ENCODE data around the gene SERGEF. TPM values are rescaled to one million over a fixed set of nuclear protein-coding genes. Genes with fewer than 3 reads are reported as not detected.

The SERGEF gene
- total RNA-seq, 1 experiment from 2014 or later: 31.7 TPM

- peak; percentile 83 for DNase-seq (ENCODE audit: low read depth)
These were observed 225.9 kb downstream of the SERGEF start for GRCh38 chr11:17786824-17787525.

DNA sequence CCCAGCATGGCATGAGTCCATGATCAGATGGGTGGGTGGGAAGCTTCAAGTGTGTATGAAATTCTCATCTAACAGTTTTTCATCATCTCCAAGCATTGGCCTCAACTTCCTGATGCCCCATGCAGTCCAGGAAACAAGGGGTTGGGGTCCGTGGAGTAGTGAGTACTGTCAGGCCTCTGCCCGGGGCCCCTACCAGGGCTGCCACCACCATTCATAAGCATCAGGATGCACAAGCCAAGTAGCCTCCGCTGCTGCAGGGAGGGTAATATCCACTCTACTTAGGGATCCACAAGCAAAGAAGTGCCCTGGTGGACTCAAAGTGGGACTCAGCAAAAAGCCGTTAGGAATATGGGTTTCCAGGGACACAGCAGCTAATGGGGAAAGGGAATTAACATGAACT is 229.0 kb downstream of the SERGEF start:
- DNase-seq (ENCODE audit: low read depth): no peak

DNA sequence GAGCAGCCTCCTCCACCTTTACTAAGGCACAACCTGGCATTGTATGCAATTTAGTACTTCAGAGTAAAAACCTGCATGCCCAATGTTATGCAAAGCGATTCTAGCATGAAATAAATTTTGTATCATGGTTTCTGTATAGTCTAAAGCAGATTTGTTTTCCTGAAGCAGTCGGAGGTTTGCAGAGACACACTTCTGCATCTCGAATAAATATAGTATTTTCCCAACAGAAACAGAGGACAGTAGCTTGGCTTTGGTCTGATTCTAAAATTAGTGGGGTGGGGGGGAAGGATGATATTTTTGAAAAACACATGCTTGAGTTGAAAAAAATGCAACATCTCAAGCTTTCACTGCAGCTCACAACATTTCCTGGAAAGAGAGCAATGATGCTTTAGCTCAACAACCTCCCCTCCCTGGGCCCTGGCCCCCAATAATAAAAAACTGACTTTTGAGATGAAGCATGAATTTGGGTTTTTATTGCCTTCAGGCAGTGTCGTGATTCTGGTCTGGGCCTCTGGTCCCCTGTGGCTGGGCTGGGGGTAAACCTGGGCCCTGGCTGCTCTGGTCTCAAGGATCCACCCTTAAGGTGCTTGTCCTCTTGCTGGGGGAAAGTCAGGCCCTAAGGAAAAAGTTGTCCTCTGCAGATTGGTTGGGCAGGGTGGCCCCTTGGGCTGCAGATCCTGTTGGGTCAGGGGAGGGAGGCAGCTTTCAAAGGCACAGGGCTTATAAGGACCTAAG is 230.1 kb downstream of the SERGEF start:
- DNase-seq (ENCODE audit: low read depth): no peak

DNA sequence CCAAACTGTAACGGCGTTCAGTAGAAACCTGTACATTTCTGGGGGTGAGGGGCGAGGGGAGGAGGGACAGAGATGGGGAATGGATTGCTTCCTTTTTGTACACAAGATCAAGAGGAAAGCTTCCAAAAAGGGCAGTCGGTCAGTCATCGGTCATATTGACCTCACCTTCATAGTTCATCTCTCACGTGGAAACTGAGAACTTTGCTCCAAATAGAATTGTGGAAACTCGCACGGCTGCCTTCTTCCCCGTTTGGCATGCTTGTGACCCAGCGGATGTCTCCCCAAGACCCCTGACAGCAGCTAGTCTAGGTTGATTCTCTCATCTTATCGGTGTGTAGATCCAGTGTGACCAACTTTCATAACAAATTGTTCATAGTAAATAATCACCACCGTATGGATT is 230.7 kb downstream of the SERGEF start:
- no peak for DNase-seq (ENCODE audit: low read depth)

- DNase-seq (ENCODE audit: low read depth): no peak
These were observed 231.2 kb downstream of the SERGEF start for GRCh38 chr11:17781626-17782025.

DNA sequence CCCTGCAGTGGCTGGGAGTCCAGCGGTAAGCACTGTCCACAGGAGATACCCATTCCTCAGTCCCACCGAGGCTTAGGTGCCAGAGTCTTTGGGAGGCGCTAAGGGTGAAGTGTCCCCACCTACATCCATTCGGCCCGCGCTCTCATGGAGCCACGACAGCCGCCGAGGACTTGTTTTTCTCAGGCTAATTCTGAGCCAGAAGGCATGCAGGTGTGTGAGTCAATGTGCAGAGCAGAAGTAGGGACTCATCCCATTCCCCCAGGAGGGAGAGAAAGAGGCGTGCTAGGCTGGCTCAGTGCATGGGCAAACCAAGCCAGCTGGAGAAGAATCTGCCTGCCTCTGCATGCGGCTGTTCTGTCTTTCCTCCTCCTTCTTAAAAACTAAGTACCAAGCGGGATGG is 231.6 kb downstream of the SERGEF start:
- no peak for DNase-seq (ENCODE audit: low read depth)

- no peak for DNase-seq (ENCODE audit: low read depth)
These were observed 232.2 kb downstream of the SERGEF start for GRCh38 chr11:17780668-17781067.

DNA sequence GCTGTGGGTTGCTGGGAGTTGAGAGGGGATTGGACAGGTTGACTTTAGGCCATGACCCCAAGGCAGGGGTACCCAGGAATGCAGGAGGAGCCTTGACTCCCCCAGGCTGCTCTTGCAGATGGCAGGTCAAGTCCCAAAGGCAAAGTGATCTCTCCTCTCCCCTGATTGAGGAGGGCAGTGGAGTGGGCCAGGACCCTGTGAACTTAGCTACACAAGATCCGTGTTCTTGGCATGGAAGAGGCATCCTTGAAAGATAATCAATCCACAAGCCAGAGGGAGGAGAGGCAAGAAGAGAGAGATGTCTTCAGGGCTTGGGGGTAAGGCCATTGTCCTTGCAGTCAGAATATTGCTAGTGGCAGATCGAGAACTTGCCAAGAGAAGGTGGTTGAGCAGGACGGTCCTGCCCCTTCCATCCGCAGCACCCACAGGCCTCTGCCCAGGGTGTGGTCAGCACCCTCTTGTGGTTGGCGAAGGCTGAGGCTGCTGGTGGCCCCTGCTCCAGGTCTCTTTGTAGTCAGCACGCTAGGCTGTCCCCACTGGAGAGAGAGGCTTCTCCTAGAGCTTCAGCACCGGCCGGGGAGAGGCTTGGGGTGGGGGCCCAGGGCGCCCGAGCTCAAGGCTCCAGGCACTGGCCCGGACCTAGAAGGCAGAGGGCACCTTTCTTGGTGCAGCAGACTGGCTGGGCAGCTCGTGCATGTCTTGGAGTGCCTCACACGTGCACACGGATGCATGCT is 232.8 kb downstream of the SERGEF start:
- no peak for DNase-seq (ENCODE audit: low read depth)

- DNase-seq (ENCODE audit: low read depth): no peak
These were observed 233.6 kb downstream of the SERGEF start for GRCh38 chr11:17778956-17779860.

DNA sequence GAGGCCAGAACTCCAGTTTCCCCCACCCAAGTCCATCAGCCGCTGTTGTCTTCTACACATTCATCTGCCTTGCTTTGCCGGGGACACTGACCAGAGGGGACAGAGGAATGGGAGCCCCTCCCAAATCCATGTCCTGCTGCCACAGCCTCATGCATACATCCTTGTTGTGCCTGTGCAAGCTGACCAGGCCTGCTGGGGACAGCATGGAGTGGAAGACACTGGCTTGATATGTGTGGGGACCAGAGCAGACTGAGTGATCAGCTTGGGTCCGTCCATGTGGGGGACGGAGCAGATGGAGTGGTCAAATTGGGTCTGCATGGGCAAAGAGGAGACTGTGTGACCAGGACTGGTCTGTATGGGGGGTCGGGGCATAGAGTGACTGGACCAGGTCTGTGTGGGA is 234.5 kb downstream of the SERGEF start:
- no peak for DNase-seq (ENCODE audit: low read depth)

DNA sequence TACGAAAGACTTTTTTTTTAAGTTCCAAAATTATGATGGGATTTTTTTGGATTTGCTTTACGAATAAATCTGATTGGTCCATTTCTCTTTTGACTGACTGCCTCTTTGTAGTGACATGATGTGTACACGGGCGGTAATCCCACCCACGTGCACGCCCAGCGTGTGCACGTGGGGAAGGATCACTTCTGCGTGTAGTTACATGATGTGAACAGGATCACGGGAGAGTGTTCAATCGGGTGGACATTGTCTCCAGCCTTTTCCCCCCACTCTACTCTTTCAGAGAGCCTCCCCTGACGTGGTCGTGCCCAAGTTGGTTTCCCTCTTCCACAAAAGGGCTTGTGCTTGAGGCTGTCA is 235.1 kb downstream of the SERGEF start:
- DNase-seq (ENCODE audit: low read depth): no peak

DNA sequence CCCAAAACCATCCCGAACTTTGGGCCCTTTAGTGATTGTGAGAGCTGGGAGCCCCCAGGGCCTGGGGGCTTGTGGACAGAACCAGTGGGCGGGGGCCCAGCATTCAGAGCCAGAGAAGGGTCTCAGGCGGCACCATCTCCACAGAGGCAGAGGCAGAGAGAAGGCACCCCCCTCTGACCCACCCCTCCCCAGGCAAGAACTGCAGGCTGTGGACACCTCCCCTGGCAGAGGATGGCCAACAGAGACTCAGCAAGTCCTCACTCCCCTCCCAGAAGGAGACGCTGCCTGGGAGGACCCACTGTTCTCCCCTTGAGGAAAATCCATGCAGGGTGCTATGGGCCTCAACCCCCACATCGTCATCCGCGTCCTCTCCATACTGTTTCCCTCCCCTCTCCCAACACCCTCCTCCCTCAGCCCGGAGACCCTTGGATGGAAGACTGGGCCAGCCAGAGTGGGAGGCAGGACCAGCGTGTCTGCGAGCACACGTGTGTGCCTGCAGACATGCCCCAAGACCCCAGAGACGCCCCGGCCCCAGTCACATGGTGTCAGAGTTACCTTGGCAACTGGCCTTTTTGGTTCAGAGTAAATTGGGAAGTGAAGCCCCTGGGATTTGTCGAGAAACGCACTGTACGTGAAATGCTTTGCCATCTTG is 235.6 kb downstream of the SERGEF start:
- DNase-seq (ENCODE audit: low read depth): no peak

- no peak for DNase-seq (ENCODE audit: low read depth)
These were observed 236.5 kb downstream of the SERGEF start for GRCh38 chr11:17776212-17776875.

DNA sequence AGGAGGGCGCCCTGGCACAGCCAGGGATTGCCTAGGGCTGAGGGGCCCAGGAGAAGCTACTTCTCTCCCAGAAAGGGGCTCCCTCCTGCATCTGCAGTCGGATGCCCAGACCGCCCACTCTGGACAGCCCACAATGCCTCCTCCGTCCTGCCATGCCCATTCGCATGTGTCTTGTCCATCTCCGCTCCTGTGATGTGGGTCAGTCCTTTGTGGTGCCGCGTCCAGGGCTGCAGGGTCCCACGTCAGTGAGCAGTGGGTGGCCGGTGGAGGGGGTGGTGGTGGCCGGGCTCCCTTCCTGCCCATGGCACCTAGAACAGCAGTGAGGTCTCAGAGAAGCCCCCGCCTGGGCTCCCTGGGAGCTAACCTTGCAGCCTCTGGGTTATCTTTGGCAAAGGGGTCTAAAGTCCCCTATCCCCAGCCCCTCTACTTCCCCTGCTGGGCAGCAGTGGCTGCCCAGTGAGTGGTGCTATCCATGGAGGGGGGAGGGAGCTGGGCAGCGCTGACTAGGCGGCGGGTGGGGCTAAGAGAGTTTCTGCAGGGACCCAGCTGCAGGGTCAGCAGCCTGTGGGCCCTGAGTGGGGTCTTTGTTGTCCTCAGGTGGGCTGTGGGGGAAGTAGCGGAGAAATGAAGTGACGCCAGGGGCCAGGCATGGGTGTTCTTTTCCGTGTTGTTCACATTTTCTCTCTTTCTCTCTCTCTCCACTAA is 237.2 kb downstream of the SERGEF start:
- no peak for DNase-seq (ENCODE audit: low read depth)

DNA sequence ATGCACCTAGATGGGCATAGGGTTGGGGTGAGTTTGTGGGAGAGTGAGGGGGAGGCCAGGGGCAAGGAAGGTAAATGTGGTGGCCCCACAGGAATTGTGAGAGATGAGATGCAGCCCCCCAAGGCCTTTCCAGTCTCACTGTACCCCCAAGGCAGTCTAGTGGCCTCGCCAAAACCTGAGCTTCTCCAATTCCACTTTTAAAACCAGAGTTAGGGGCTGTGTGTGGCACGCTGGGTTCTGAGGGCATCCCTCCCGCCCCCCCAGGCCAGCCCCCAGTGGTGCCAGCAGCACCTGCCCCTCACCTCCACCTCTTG is 237.9 kb downstream of the SERGEF start:
- no peak for DNase-seq (ENCODE audit: low read depth)

GRCh38 chr11:17774232-17775034 is 238.4 kb downstream of the SERGEF start:
- DNase-seq (ENCODE audit: low read depth): no peak

- DNase-seq (ENCODE audit: low read depth): no peak
These were observed 239.2 kb downstream of the SERGEF start for GRCh38 chr11:17773674-17774073.

DNA sequence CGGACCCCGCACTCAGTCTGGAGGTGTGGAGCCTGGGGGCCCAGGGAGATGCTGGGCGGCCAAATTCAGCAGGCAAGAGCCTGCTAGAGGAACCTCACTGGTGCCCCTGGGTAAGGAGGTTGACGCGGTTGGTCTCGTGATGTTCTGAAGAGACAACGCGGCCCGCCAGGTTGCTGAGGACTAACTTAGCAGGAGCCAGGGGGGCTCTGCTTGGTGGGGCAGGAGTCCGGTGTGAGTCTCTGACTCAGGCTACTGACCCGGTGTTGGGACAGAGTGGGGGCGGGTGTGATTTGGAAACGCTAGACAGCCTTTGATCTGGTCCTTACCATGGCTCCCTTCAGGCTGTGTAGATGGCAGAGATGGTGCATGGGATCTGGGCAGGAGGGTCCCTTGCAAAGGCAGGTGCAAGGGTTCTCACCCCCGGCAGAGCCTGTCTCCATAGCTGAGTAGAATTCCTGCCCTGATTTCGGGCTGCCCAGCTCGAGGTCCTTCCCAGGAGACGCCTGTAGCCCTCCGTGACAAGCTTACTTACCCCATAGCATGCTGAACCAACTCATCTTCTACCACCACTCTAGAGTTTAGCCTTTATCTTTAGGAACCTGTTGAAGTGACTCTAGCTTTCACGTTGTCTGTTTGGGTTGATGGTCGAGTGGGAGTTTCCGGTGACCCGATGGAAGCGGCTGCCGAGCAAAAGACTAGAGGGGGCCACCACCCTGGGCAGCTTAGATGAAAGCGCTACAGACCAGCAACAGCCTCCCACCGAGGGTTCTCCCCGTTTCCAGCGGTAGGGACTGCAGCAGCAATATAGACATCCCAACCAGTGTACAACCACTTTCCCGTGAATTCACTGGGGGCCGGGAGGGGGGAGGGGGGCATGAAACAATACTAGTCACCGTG is 239.9 kb downstream of the SERGEF start:
- DNase-seq (ENCODE audit: low read depth): no peak
